ENCODE data around the gene P2RY4. TPM values are rescaled to one million over a fixed set of nuclear protein-coding genes. Genes with fewer than 3 reads are reported as not detected.
"Not testable (repeated sequence)": the region's sequence is repeated elsewhere in the genome, so short reads cannot be mapped to it uniquely, and the experiment has no call there.

Gene P2RY4
- total RNA-seq, 1 experiment from 2014 or later, result 0.50 TPM

- ChIA-PET POLR2A (ENCODE audit: unreplicated experiment) (no interaction called here), CTCF (no interaction called here)
- Histone ChIP-seq H4K20me1 (ENCODE audit: insufficient read depth) (no peaks in the 10 kb centered on the region), H3K9me2 (ENCODE audit: insufficient read depth) (no peaks in the 10 kb centered on the region), H3K79me2 (ENCODE audit: low read depth) (no peaks in the 10 kb centered on the region), H3K27ac (no peak overlapping the region), H3F3A (ENCODE audit: insufficient read depth, low read depth) (no peaks in the 10 kb centered on the region), H2AFZ (no peak overlapping the region), H3K4me3 (no peak overlapping the region), H3K4me2 (no peak overlapping the region), H3K9me3 (ENCODE audit: insufficient read depth, low read depth) (no peaks in the 10 kb centered on the region), H3K27me3 (ENCODE audit: insufficient read depth, low read depth) (no peaks in the 10 kb centered on the region), H3K4me1 (replicated peaks; ENCODE audit: insufficient read depth) (no peaks in the 10 kb centered on the region), H3K36me3 (ENCODE audit: low read depth) (no peaks in the 10 kb centered on the region)
- TF ChIP-seq CTCF (conservative IDR thresholded peaks at IDR 0.05) (no peak), EZH2 (IDR thresholded peaks at IDR 0.05; ENCODE audit: low read depth) (no peak)
- intact Hi-C loops (cut with micrococcal nuclease; ENCODE audit: unreplicated experiment), result no loop called here
- DNase-seq, result no peak
- BruUV-seq (replicated peaks), result no TSS peak
Observed at GRCh38 chrX:70226687-70227086, 33.3 kb downstream of the P2RY4 start.

GRCh38 chrX:70226048-70226447 is 34.0 kb downstream of the P2RY4 start:
- no peaks in the 10 kb centered on the region for H3K36me3 ChIP-seq (ENCODE audit: low read depth)
- CTCF ChIA-PET, result no interaction called here
- no peaks in the 10 kb centered on the region for H3K9me3 ChIP-seq (ENCODE audit: insufficient read depth, low read depth)
- no peak overlapping the region for H3K27ac ChIP-seq
- DNase-seq, result no peak
- POLR2A ChIA-PET (ENCODE audit: unreplicated experiment), result no interaction called here
- intact Hi-C loops (cut with micrococcal nuclease; ENCODE audit: unreplicated experiment), result no loop called here
- H3K9me2 ChIP-seq (ENCODE audit: insufficient read depth), result no peaks in the 10 kb centered on the region
- H4K20me1 ChIP-seq (ENCODE audit: insufficient read depth), result no peaks in the 10 kb centered on the region
- BruUV-seq (replicated peaks), result no TSS peak
- H3F3A ChIP-seq (ENCODE audit: insufficient read depth, low read depth), result no peaks in the 10 kb centered on the region
- H3K4me1 ChIP-seq (replicated peaks; ENCODE audit: insufficient read depth), result no peaks in the 10 kb centered on the region
- no peak for TF ChIP-seq EZH2 (IDR thresholded peaks at IDR 0.05; ENCODE audit: low read depth)
- TF ChIP-seq CTCF (conservative IDR thresholded peaks at IDR 0.05), result no peak
- no peak overlapping the region for H3K4me3 ChIP-seq
- no peak overlapping the region for H3K4me2 ChIP-seq
- H3K27me3 ChIP-seq (ENCODE audit: insufficient read depth, low read depth), result no peaks in the 10 kb centered on the region
- H2AFZ ChIP-seq, result no peak overlapping the region
- no peaks in the 10 kb centered on the region for H3K79me2 ChIP-seq (ENCODE audit: low read depth)

GRCh38 chrX:70219938-70220764 is 39.9 kb downstream of the P2RY4 start:
- Histone ChIP-seq H3K4me3 (no peak overlapping the region), H3K9me2 (ENCODE audit: insufficient read depth) (no peaks in the 10 kb centered on the region), H3K4me1 (replicated peaks; ENCODE audit: insufficient read depth) (peaks cover 11% of the 10 kb centered on the region), H3K79me2 (ENCODE audit: low read depth) (no peaks in the 10 kb centered on the region), H3K36me3 (ENCODE audit: low read depth) (no peaks in the 10 kb centered on the region), H2AFZ (no peak overlapping the region), H3F3A (ENCODE audit: insufficient read depth, low read depth) (peaks cover 7% of the 10 kb centered on the region; the same call in 1 of the 2 replicates), H3K4me2 (peak overlapping the region; percentile 36), H3K9me3 (ENCODE audit: insufficient read depth, low read depth) (no peaks in the 10 kb centered on the region), H3K27me3 (ENCODE audit: insufficient read depth, low read depth) (no peaks in the 10 kb centered on the region), H4K20me1 (ENCODE audit: insufficient read depth) (no peaks in the 10 kb centered on the region), H3K27ac (peak overlapping the region; percentile 51)
- ChIA-PET POLR2A (ENCODE audit: unreplicated experiment) (interaction anchor here (0.9 kb wide), 1 partner anchor 87 kb away, joined by 5 read pairs; the partner anchor contains the start of gene IGBP1), CTCF (interaction anchor here (0.6 to 0.9 kb wide), 3 partner anchors 43 to 914 kb away, joined by 3 to 5 read pairs (median 5); partner anchors contain the start of gene IGBP1)
- intact Hi-C loops (cut with micrococcal nuclease; ENCODE audit: unreplicated experiment), result no loop called here
- peak; percentile 58 to 89 for DNase-seq
- TF ChIP-seq EZH2 (IDR thresholded peaks at IDR 0.05; ENCODE audit: low read depth) (no peak), CTCF (conservative IDR thresholded peaks at IDR 0.05) (no peak)
- no TSS peak for BruUV-seq (replicated peaks)

- H3F3A ChIP-seq (ENCODE audit: insufficient read depth, low read depth); H3K4me2 ChIP-seq; intact Hi-C loops (cut with micrococcal nuclease; ENCODE audit: unreplicated experiment); POLR2A ChIA-PET (ENCODE audit: unreplicated experiment); H3K27ac ChIP-seq; CTCF ChIA-PET; H3K4me1 ChIP-seq (replicated peaks; ENCODE audit: insufficient read depth); H4K20me1 ChIP-seq (ENCODE audit: insufficient read depth); H3K79me2 ChIP-seq (ENCODE audit: low read depth); DNase-seq; BruUV-seq (replicated peaks); H3K27me3 ChIP-seq (ENCODE audit: insufficient read depth, low read depth); H3K9me3 ChIP-seq (ENCODE audit: insufficient read depth, low read depth); H3K9me2 ChIP-seq (ENCODE audit: insufficient read depth); H3K36me3 ChIP-seq (ENCODE audit: low read depth); H3K4me3 ChIP-seq; H2AFZ ChIP-seq: not testable (repeated sequence)
Observed at GRCh38 chrX:70209570-70209969, 50.4 kb downstream of the P2RY4 start.

Measured in PC-9 (cell line).